ENCODE measurements around the gene SETD1B.
A peak's percentile ranks its signal among the peaks of the same experiment; 100 is the strongest.
"Not testable (repeated sequence)": the region's sequence is repeated elsewhere in the genome, so short reads cannot be mapped to it uniquely, and the experiment has no call there.

The SETD1B gene

GRCh38 chr12:121827351-121828099 is 23.7 kb downstream of the SETD1B start:
- DNase-seq = no peak

DNA sequence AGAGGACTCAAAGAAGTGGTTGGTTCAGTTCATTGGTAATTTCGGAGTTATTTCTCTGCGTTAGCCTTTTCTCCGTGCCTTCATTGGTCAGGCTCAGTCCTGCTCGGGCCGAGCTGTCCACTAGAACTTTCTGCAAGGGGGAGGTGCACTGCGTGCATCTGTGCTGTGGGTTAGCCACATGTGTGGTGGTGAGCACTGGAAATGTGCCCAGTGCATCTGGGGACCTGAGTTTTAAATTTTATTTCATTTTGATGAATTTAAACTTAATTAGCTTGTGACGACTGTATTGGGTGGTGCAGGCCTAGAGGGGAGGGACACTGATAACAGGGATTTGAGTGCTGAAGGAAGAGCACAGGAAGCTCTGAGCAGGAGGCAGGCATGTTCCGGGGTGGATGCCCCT is 24.5 kb downstream of the SETD1B start:
- no peak for DNase-seq

DNA sequence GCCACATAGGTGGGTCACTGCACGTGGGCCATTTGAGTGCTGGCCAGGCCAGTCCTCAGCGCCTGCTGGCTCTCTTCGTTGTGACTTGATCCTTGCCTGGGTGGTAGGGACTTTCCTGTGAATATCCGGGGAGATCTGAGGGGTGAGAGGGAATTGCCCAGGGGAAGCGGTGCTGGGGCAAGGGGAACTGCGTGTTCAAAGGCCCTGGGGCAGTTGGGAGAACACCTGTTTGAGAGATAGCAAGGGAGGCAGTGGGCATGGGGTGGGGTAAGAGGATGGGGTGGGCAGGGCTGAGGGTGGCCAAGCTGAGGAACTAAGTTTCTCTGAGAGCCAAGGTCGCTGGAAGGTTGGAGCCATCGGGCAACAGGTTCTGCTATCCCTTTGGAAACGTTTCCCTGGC is 25.0 kb downstream of the SETD1B start:
- DNase-seq = no peak

GRCh38 chr12:121829250-121829918 is 25.6 kb downstream of the SETD1B start:
- DNase-seq = no peak

- no peak for DNase-seq
Observed at GRCh38 chr12:121830134-121830533, 26.3 kb downstream of the SETD1B start.

DNA sequence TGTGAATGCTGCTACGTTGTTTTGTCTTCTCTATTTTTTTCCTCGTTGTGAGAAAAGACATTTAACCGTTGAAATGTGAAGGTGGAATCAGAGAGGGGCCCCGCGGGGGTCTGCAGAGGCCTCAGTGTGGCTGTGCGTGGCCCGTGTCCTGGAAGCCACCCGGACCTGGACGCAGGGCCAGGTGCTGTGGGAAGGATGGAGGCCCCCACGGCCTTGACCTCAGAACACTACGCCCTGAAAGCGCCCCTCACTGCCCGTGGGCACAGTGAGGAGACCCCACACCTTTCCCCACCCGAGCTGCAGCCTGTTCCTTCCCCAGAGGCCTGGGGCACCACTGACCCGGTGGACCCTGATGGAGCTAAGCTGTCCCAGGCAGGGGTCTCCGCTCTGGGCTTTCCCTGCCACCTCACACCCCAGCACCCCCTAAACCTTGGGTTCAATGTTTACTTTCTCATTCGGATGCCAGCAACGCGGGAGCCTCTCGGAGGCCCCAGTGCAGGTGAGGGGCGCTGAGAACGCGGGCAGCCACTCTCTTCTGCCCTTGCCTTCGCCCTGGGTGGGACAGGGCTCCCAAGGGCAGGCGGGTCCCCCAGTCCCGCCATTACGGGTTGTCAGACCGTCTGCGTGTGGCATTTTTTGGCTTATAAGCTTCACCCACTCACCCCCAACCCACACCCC is 26.9 kb downstream of the SETD1B start:
- no peak for DNase-seq

- DNase-seq = no peak
Observed at GRCh38 chr12:121831571-121832245, 27.9 kb downstream of the SETD1B start.

GRCh38 chr12:121837680-121838079 is 33.9 kb downstream of the SETD1B start:
- DNase-seq = no peak

DNA sequence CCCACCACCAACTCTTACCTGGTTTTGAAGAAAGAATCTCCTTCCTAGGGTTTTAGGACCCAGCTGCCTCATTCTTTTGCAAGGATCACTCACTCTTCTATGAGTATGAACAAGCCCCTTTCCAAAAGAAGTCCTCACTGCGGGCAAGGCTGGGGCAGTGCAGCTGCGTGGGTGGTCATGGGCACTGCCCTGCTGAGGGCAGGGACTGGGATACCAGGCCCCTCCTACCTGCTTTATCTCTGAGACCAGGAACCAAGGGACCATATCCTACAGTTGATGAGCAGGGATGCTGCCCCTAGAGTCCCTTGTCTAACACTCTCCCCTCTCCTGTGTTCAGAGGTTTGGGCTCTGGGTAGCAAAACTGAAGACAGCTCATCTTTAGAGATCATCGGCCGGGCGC is 34.3 kb downstream of the SETD1B start:
- DNase-seq = no peak

DNA sequence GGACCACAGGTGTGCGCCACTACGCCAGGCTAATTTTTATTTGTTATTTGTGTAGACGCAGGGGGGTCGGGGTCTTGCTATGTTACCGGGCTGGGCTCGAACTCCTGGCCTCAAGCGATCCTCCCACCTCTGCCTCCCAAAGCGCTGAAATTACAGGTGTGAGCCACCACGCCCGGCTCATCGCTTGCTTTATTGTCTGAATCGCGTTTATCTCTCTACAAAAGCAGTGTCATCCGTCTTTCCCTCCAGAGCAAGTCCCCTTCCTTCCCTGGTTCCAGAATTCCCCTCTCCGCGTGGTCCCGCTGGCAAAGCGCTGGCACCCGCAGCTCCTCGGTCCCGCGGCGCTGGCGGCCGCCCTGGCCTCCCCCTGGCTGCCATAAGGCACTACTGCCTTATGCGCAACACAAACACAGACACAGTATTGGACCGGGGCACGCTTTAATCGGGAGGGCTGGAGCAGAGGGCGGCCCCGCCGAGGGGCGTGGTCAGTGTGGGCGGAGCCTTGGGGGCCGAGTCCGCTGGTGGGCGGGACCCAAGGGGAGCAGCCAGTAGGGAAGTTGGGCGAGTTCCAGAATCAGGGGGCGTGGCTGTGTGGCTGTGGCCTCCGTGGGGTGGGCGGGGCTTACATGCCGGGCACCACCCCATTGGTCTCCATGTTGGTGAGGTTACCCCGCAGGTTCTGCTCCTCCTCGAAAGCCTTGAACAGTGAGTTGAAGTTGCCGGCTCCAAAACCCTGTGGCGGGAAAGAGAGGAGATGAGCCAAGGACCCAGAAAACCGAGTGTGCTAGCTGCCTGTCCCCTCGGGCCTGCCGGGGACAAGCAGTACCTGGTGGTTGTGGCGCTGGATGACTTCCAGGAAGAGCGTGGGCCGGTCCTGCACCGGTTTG is 35.5 kb downstream of the SETD1B start:
- peak; percentile 100 for DNase-seq

- peak; percentile 41 for DNase-seq
Observed at GRCh38 chr12:121839993-121840761, 36.4 kb downstream of the SETD1B start.

DNA sequence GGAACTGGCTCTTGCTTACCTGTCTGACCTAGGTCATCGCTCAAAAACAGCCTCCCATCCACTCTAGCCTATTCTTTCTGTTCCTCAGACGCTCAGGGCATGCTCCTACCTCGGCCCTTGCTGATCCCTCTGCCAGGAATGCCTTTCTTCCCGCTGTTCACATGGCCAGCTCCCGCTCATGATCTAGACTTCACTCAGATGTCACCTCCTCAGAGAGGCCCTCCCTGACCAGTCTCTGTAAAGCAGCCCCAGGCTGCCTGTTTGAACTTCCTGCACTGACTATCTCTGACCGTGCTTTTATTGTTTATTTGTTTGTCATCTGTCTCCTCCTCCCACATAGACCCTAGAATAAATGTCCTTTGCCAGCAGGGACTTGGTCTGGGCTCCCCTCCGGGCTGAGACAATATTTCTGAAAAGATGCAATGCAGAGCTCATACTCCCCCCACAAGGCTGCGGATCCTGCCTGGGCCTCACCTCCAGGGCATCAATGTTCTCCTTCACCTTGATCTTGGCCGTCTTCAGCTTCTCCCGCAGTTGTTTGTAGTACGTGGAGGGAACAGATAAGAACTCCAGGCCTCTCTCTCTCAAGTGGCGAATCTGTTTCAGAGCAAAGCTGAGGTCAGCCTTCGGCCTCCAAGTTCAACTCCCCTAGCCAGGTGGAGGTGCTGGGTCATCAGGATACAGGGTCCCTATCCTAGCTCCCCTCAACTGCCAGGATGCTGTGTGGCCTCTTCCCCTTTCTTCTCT is 39.6 kb downstream of the SETD1B start:
- no peak for DNase-seq

GRCh38 chr12:121845701-121846100 is 41.9 kb downstream of the SETD1B start:
- DNase-seq = no peak

GRCh38 chr12:121849211-121849610 is 45.4 kb downstream of the SETD1B start:
- no peak for DNase-seq

GRCh38 chr12:121849665-121850064 is 45.9 kb downstream of the SETD1B start:
- DNase-seq = peak; percentile 25

- DNase-seq = not testable (repeated sequence)
Observed at GRCh38 chr12:121852392-121852791, 48.6 kb downstream of the SETD1B start.

DNA sequence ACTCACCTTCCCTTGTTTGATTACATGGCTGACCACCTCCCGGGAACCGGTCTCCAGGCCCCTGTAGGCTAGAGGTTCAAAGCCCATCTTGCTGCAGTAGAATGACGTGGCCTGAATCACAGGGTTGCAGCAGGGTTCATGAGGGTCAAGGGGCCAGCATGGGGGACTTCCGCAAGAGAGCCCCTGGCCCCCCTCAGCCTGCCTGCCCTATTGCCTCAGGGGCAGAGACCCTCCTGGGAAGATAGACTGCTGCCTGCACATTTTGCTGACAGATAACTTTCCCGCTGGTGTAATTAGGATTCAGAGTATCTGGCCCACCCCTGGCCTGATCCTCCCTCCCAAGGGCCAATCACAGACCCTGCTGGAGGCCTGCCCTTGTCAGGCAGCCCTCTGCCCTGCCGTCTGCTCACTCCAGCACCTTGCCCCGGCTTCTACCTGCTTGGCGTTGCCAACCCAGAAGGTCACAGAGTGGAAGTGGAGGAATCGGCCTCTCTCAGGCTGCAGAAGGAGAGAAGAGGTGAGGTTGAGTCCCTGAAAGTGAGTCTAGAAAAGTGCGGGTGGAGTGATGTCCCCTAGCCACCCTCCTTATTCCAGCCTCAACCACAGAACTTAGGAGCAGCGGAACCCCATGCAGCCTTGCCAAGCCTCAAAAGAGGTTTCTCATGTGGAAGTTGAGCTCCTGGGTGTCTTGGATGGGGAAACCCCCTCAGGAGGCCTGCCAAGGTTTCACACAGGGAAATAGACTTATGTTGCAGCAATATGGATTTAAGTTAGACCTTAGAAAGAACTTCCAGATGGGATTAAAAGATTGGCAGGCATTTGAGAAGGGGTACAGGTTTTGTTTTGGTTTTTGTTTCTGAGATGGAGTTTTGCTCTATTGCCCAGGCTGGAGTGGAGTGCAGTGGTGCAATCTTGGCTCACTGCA is 53.8 kb downstream of the SETD1B start:
- DNase-seq = peak; percentile 23

DNA sequence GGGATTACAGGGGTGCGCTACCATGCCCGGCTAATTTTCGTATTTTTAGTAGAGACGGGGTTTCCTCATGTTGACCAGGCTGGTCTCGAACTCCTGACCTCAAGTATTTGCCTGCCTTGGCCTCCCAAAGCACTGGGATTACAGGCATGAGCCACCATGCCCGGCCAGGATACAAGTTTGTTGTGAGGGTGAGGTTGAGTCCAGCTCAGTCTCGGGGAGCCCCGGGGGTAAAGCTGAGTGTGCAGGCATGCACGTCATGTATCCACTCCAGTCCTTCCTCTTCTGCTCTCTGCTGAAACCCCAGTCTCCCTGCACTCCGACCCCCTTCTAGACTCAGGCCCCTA is 54.5 kb downstream of the SETD1B start:
- DNase-seq = no peak

- no peak for DNase-seq
Observed at GRCh38 chr12:121858662-121859572, 55.1 kb downstream of the SETD1B start, which contains the start of gene HPD. TSS of gene HPD (minus strand) at chr12:121858859. CDS start at chr12:121858823, 36 bp downstream.

Measured in suppressor macrophage treated with lipopolysaccharide for 4 hours (primary cell).